Stimulated activated CD8-positive, alpha-beta memory T cell treated with anti-CD3 and anti-CD28 coated beads, Interleukin-2, amount 100 ng/mL, for 1 hour (primary cell): ENCODE data around the gene WDR4.
"Not testable (repeated sequence)": the region's sequence is repeated elsewhere in the genome, so short reads cannot be mapped to it uniquely, and the experiment has no call there.

Experiments used
- DNase-seq, 2 donors: peaks; one replicate each; pipeline ENCODE4 v3.0.0-alpha.2; 2020; ENCODE audit warnings: low read depth in 2 of 2

The WDR4 gene

GRCh38 chr21:42839271-42840231 lies 39.8 kb downstream of the WDR4 start:
- no peak for DNase-seq

- not testable (repeated sequence) for DNase-seq
Measured at GRCh38 chr21:42838212-42838690, 41.1 kb downstream of the WDR4 start.

GRCh38 chr21:42837421-42838211 lies 41.7 kb downstream of the WDR4 start:
- DNase-seq, result no peak

GRCh38 chr21:42836767-42837301 lies 42.5 kb downstream of the WDR4 start:
- DNase-seq, result no peak

- DNase-seq, result no peak
Measured at GRCh38 chr21:42836402-42836666, 43.0 kb downstream of the WDR4 start.

- no peak for DNase-seq
Measured at GRCh38 chr21:42835611-42836401, 43.5 kb downstream of the WDR4 start.

GRCh38 chr21:42835211-42835610 lies 44.1 kb downstream of the WDR4 start:
- no peak for DNase-seq

GRCh38 chr21:42834726-42835191 lies 44.6 kb downstream of the WDR4 start:
- no peak for DNase-seq

- DNase-seq, result no peak
Measured at GRCh38 chr21:42833859-42834725, 45.2 kb downstream of the WDR4 start.

GRCh38 chr21:42833439-42833815 lies 45.9 kb downstream of the WDR4 start:
- DNase-seq, result no peak

GRCh38 chr21:42832321-42832630 lies 47.1 kb downstream of the WDR4 start:
- not testable (repeated sequence) for DNase-seq

- no peak for DNase-seq
Measured at GRCh38 chr21:42830456-42831455, 48.6 kb downstream of the WDR4 start.

- DNase-seq, result no peak
Measured at GRCh38 chr21:42829954-42830353, 49.4 kb downstream of the WDR4 start.

- no peak for DNase-seq
Measured at GRCh38 chr21:42829417-42829816, 49.9 kb downstream of the WDR4 start.

- DNase-seq, result no peak
Measured at GRCh38 chr21:42827588-42827987, 51.8 kb downstream of the WDR4 start.

- no peak for DNase-seq
Measured at GRCh38 chr21:42820616-42821465, 58.5 kb downstream of the WDR4 start.

GRCh38 chr21:42819861-42820615 lies 59.3 kb downstream of the WDR4 start:
- no peak for DNase-seq

GRCh38 chr21:42818328-42818749 lies 61.0 kb downstream of the WDR4 start:
- peak; percentile 19 to 41 for DNase-seq
